ENCODE results near the gene GPR68. TPM values are rescaled to one million over a fixed set of nuclear protein-coding genes. Genes with fewer than 3 reads are reported as not detected.

GPR68 gene
- total RNA-seq, 4 donors from 2014 or later: 1.5 to 1.7 TPM; not detected in 2

GRCh38 chr14:91245029-91245428 is 525 bp upstream of the GPR68 start:
- TF ChIP-seq POLR2A (IDR thresholded peaks at IDR 0.05) (no peak), CTCF (IDR thresholded peaks at IDR 0.05) (no peak)
- no peaks in the 10 kb centered on the region for H3K36me3 ChIP-seq
- peaks cover 0 to 42% (median 33%) of the 10 kb centered on the region in 4 donors for H3K4me1 ChIP-seq
- peak overlapping the region; percentile 68 to 86 (median 78) for H3K27ac ChIP-seq
- peak overlapping the region in 3 of 4 donors; percentile 13 to 38 (median 21) for H3K4me3 ChIP-seq
- no peaks in the 10 kb centered on the region for H3K27me3 ChIP-seq
- DNase-seq: peak in 2 of 3 donors; percentile 73 to 86
- H3K9me3 ChIP-seq: no peaks in the 10 kb centered on the region

GRCh38 chr14:91243074-91243471 is 1.4 kb downstream of the GPR68 start:
- H3K36me3 ChIP-seq: no peaks in the 10 kb centered on the region
- peak overlapping the region in 2 of 4 donors; percentile 16 to 21 for H3K4me3 ChIP-seq
- peaks cover 0 to 37% (median 24%) of the 10 kb centered on the region in 4 donors for H3K4me1 ChIP-seq
- DNase-seq: no peak
- peak overlapping the region; percentile 68 to 86 (median 78) for H3K27ac ChIP-seq
- no peaks in the 10 kb centered on the region for H3K9me3 ChIP-seq
- H3K27me3 ChIP-seq: no peaks in the 10 kb centered on the region
- TF ChIP-seq CTCF (IDR thresholded peaks at IDR 0.05): no peak
- TF ChIP-seq POLR2A (IDR thresholded peaks at IDR 0.05): no peak

- Histone ChIP-seq H3K9me3 (no peaks in the 10 kb centered on the region), H3K27me3 (no peaks in the 10 kb centered on the region), H3K27ac (peak overlapping the region; percentile 68 to 86 (median 78)), H3K36me3 (no peaks in the 10 kb centered on the region), H3K4me3 (peak overlapping the region in 1 of 4 donors; percentile 21), H3K4me1 (peaks cover 0 to 37% (median 24%) of the 10 kb centered on the region in 4 donors)
- no peak for DNase-seq
- TF ChIP-seq CTCF (IDR thresholded peaks at IDR 0.05) (no peak), POLR2A (IDR thresholded peaks at IDR 0.05) (no peak)
Observed at GRCh38 chr14:91242635-91243034, 1.9 kb downstream of the GPR68 start.

GRCh38 chr14:91241863-91242262 is 2.6 kb downstream of the GPR68 start:
- H3K9me3 ChIP-seq: no peaks in the 10 kb centered on the region
- H3K27ac ChIP-seq: peak overlapping the region; percentile 68 to 86 (median 78)
- no peaks in the 10 kb centered on the region for H3K27me3 ChIP-seq
- peak overlapping the region; percentile 1 to 32 (median 16) for H3K4me3 ChIP-seq
- peak in 1 of 2 donors; percentile 15 for TF ChIP-seq POLR2A (IDR thresholded peaks at IDR 0.05)
- no peak for TF ChIP-seq CTCF (IDR thresholded peaks at IDR 0.05)
- DNase-seq: peak in 2 of 3 donors; percentile 76 to 79
- H3K4me1 ChIP-seq: peaks cover 0 to 37% (median 24%) of the 10 kb centered on the region in 4 donors
- no peaks in the 10 kb centered on the region for H3K36me3 ChIP-seq

GRCh38 chr14:91238661-91239060 is 5.8 kb downstream of the GPR68 start:
- no peak for DNase-seq
- no peak for TF ChIP-seq CTCF (IDR thresholded peaks at IDR 0.05)
- TF ChIP-seq POLR2A (IDR thresholded peaks at IDR 0.05): no peak
- Histone ChIP-seq H3K4me1 (peaks cover 0 to 16% (median 9%) of the 10 kb centered on the region in 4 donors), H3K27me3 (no peaks in the 10 kb centered on the region), H3K36me3 (no peaks in the 10 kb centered on the region), H3K27ac (no peak overlapping the region), H3K4me3 (no peak overlapping the region), H3K9me3 (no peaks in the 10 kb centered on the region)

- Histone ChIP-seq H3K36me3 (no peaks in the 10 kb centered on the region), H3K27me3 (no peaks in the 10 kb centered on the region), H3K4me1 (peaks cover 0 to 11% (median 5%) of the 10 kb centered on the region in 4 donors), H3K9me3 (no peaks in the 10 kb centered on the region), H3K27ac (no peak overlapping the region), H3K4me3 (no peak overlapping the region)
- TF ChIP-seq CTCF (IDR thresholded peaks at IDR 0.05): no peak
- no peak for TF ChIP-seq POLR2A (IDR thresholded peaks at IDR 0.05)
- DNase-seq: no peak
Observed at GRCh38 chr14:91238085-91238484, 6.4 kb downstream of the GPR68 start.
